HUES6 (cell line): ENCODE results near the gene ST6GALNAC5.

Experiments
- H3K27ac ChIP-seq: 2 replicates; pipeline ENCODE4 v1.7.0; 2013; ENCODE audit warnings: low read depth, mild to moderate bottlenecking, low read length, inconsistent platforms
- H3K27me3 ChIP-seq: 2 replicates; pipeline ENCODE4 v1.6.1; 2013; ENCODE audit warnings: low read length; ENCODE audit not compliant: control insufficient read depth, insufficient read depth
- H3K36me3 ChIP-seq: 2 replicates; pipeline ENCODE4 v1.6.1; 2013; ENCODE audit warnings: low read length; ENCODE audit not compliant: control insufficient read depth, insufficient read depth
- H3K4me1 ChIP-seq: 2 replicates; pipeline ENCODE4 v1.6.1; 2013; ENCODE audit warnings: low read length; ENCODE audit not compliant: control insufficient read depth, insufficient read depth
- H3K4me3 ChIP-seq: 2 replicates; pipeline ENCODE4 v1.5.1; 2013; ENCODE audit warnings: low read depth, low read length
- H3K9ac ChIP-seq: one replicate; pipeline ENCODE4 v1.6.1; 2013; ENCODE audit warnings: mild to moderate bottlenecking, low read length
- H3K9me3 ChIP-seq: 2 replicates; pipeline ENCODE4 v1.6.1; 2013; ENCODE audit warnings: low read depth, low read length; ENCODE audit not compliant: control insufficient read depth, insufficient read depth

ST6GALNAC5 gene

DNA sequence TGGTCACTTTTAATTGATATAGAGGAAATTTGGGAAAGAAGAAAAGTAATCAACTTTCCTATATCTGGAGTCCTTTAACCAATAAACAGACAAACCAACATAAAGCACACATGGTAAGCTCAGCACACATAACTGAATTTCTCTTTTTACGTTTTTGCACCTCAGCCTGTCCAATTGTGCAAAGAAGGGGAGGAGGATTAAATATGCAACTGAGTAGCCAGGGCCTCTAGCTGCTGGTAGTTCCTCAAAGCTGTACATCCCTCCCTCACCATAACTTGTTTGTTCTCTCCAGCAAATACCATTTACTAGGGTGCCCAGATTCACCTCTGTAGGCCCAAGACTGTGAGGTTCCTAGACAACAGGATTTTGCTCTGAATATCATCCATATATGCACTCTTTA lies 25.4 kb downstream of the ST6GALNAC5 start:
- Histone ChIP-seq H3K4me3 (no peak overlapping the region), H3K27me3 (no peaks in the 10 kb centered on the region), H3K4me1 (no peaks in the 10 kb centered on the region; the same call in 1 of the 2 replicates), H3K9me3 (no peaks in the 10 kb centered on the region), H3K27ac (no peak overlapping the region), H3K9ac (no peak overlapping the region), H3K36me3 (no peaks in the 10 kb centered on the region)

GRCh38 chr1:76901158-76901767 lies 34.0 kb downstream of the ST6GALNAC5 start:
- Histone ChIP-seq H3K4me1 (no peaks in the 10 kb centered on the region; the same call in 1 of the 2 replicates), H3K27ac (no peak overlapping the region), H3K27me3 (no peaks in the 10 kb centered on the region), H3K9ac (no peak overlapping the region), H3K4me3 (no peak overlapping the region), H3K9me3 (peaks cover 2% of the 10 kb centered on the region; the same call in 1 of the 2 replicates), H3K36me3 (no peaks in the 10 kb centered on the region)

GRCh38 chr1:76905876-76906595 lies 38.8 kb downstream of the ST6GALNAC5 start:
- H3K27ac ChIP-seq, result no peak overlapping the region
- H3K36me3 ChIP-seq, result no peaks in the 10 kb centered on the region
- H3K9me3 ChIP-seq, result no peaks in the 10 kb centered on the region; the same call in 1 of the 2 replicates
- no peaks in the 10 kb centered on the region; the same call in 1 of the 2 replicates for H3K4me1 ChIP-seq
- no peak overlapping the region for H3K9ac ChIP-seq
- H3K27me3 ChIP-seq, result no peaks in the 10 kb centered on the region
- H3K4me3 ChIP-seq, result no peak overlapping the region

DNA sequence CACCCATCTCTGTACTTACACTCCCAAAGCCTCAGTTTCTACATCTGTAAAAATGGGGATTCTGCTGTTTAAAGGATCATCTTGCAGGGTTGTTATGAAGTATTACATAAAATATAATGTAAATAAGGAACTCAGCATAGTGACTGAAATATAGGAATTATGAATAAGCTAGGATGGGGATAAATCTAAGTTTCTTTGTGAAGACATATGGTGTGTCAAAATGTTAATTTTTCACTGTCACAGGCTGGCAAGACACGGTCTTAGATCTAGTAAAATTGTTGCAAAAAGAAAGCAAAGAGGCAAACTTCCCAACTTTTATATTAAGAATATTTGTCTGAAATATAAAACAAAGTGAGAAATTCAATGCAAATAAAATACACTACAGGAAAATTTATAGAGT lies 42.0 kb downstream of the ST6GALNAC5 start:
- no peak overlapping the region for H3K27ac ChIP-seq
- H3K4me3 ChIP-seq, result no peak overlapping the region
- no peaks in the 10 kb centered on the region for H3K27me3 ChIP-seq
- H3K4me1 ChIP-seq, result no peaks in the 10 kb centered on the region
- H3K9me3 ChIP-seq, result no peaks in the 10 kb centered on the region; the same call in 1 of the 2 replicates
- H3K36me3 ChIP-seq, result no peaks in the 10 kb centered on the region
- no peak overlapping the region for H3K9ac ChIP-seq

DNA sequence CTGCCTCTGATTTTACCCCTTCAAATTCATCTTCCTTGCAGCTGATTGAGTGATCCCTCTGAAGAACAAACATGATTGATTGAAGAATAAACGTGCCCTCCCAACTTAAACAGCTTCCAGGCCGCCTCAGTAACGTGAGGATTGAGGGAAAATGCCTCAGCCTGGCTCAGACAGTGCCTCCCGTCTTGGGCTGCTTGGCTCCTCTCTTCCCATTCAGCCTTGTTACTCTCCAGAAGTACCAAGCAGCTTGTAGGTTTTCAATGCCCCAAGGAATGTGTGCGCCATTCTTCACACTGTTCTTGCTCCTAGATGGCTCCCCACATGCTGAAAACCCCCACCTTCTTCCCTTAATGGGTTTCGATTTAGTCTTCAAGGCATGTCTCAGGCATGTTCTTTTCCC lies 51.8 kb downstream of the ST6GALNAC5 start:
- Histone ChIP-seq H3K9ac (peak overlapping the region; percentile 14), H3K27ac (peak overlapping the region; percentile 60), H3K36me3 (no peaks in the 10 kb centered on the region), H3K4me3 (no peak overlapping the region), H3K4me1 (peaks cover 19% of the 10 kb centered on the region), H3K9me3 (no peaks in the 10 kb centered on the region), H3K27me3 (no peaks in the 10 kb centered on the region)

GRCh38 chr1:76921590-76921989 lies 54.3 kb downstream of the ST6GALNAC5 start:
- Histone ChIP-seq H3K27ac (no peak overlapping the region), H3K27me3 (no peaks in the 10 kb centered on the region), H3K9me3 (no peaks in the 10 kb centered on the region), H3K9ac (no peak overlapping the region), H3K36me3 (no peaks in the 10 kb centered on the region), H3K4me3 (no peak overlapping the region), H3K4me1 (peaks cover 19% of the 10 kb centered on the region)

DNA sequence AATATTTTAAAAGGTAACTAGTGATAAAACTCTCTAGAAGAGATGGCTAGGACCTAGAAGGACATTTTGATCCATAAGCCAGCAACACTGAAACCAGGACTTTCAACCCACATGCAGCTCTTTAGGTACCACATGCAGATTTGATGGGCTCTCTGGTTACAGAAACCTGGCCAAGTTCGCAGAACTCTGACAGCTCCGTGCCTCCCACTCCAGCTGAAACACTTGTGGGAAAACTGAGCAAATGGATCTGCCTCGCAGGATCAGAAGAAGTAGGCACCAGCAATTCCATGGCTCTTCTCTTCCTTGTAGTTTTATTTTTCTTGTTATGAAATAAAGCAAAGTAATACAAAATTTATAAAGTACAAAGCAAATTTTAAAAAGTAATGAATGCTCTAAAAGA lies 58.5 kb downstream of the ST6GALNAC5 start:
- Histone ChIP-seq H3K27me3 (no peaks in the 10 kb centered on the region), H3K27ac (no peak overlapping the region), H3K9ac (no peak overlapping the region), H3K9me3 (peaks cover 4% of the 10 kb centered on the region; the same call in 1 of the 2 replicates), H3K4me1 (peaks cover 4% of the 10 kb centered on the region; the same call in 1 of the 2 replicates), H3K4me3 (no peak overlapping the region), H3K36me3 (peaks cover 2% of the 10 kb centered on the region; the same call in 1 of the 2 replicates)

DNA sequence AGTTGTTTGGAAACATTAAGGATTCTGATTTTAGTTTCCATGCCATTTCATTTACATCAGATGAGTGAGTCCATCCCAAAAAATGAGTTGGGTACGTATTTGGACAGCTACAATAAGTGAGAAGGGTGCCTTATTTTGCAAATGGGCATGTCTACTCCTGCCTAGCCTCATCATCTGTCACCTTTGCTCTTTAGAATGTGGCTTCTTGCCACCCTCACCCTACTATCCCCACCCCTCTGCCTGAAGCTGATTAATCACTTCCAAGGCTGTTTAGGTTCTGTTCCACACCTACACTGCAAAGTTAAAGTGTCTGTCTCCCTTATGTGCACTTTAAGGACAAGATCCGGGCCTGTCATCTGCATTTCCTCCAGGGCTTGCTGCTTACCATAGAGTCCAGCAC lies 61.2 kb downstream of the ST6GALNAC5 start:
- Histone ChIP-seq H3K9ac (no peak overlapping the region), H3K4me3 (no peak overlapping the region), H3K36me3 (peaks cover 3% of the 10 kb centered on the region; the same call in 1 of the 2 replicates), H3K27me3 (no peaks in the 10 kb centered on the region), H3K27ac (no peak overlapping the region), H3K9me3 (peaks cover 9% of the 10 kb centered on the region; the same call in 1 of the 2 replicates), H3K4me1 (peaks cover 2% of the 10 kb centered on the region; the same call in 1 of the 2 replicates)

GRCh38 chr1:76929136-76929535 lies 61.9 kb downstream of the ST6GALNAC5 start:
- H3K4me3 ChIP-seq, result no peak overlapping the region
- H3K9ac ChIP-seq, result no peak overlapping the region
- H3K27ac ChIP-seq, result no peak overlapping the region
- peaks cover 8% of the 10 kb centered on the region for H3K4me1 ChIP-seq
- peaks cover 9% of the 10 kb centered on the region; the same call in 1 of the 2 replicates for H3K9me3 ChIP-seq
- peaks cover 3% of the 10 kb centered on the region; the same call in 1 of the 2 replicates for H3K36me3 ChIP-seq
- no peaks in the 10 kb centered on the region for H3K27me3 ChIP-seq

DNA sequence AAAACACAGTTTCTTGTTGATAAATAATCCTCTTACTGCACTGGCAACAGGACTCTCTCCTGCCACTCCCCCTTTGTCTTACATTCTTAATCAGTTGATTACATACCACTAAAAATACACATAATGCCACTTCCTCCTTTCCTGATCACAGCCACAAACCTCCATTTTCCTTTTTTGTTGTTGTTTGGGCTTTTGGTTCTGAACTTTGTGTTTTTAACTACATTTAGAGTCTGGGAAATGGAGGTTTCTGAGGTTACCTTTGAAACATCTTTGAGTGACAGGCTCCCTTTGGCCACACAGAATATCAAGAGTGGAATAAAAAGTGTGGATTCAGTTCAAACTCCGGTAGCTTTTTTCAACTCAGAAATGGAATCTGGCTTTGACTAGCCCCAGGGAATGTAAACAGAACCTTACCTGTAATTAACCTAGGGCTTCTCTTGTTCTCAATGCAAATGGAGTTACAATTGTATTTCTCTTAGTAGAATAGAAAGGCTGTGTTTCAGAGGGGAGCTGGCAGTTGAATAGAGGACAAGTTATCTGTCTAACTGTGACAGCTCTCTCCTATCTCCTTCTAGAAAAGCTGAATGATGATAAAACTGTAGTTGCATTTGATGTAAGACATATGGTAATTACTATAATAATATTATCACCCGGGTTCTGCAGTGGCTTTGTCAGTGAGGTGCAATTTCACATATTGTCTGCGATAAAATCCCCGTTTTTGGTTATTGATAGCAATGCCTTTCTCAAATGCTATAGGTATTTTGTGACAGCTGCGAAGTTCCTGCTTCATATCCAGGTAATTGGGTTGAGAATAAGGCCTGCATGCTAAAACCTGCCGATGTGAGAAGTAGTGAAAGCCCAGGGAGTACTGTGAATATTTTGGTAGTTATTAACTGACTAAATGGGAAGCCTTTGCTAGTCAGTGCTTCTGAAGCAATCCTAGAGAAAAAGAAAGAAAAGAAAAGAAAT lies 66.9 kb downstream of the ST6GALNAC5 start:
- Histone ChIP-seq H3K4me3 (no peak overlapping the region), H3K27me3 (no peaks in the 10 kb centered on the region), H3K4me1 (peaks cover 13% of the 10 kb centered on the region), H3K9me3 (peaks cover 9% of the 10 kb centered on the region; the same call in 1 of the 2 replicates), H3K27ac (peak overlapping the region; percentile 43; the same call in 1 of the 2 replicates), H3K9ac (no peak overlapping the region), H3K36me3 (peaks cover 3% of the 10 kb centered on the region; the same call in 1 of the 2 replicates)
